Measurements from ENCODE around the gene SLC35F4.

DNA sequence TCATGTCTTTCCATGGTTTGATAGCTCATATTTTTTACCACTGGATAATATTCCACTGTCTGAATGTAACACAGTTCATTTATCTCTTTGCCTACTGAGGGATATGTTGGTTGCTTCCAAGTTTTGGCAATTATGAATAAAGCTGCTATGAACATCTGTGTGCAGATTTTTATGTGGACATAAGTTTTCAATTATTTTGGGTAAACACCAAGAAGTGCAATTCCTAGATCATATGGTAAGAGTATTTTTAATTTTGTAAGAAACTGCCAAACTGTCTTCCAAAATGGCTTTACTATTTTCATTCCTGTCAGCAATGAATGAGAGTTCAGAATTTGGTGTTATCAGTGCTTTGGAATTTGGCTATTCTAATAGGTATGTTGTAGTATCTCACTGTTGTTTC lies 43.7 kb upstream of the SLC35F4 start:
- TF ChIP-seq CTCF (IDR thresholded peaks at IDR 0.05) (no peak), POLR2A (IDR thresholded peaks at IDR 0.05) (no peak)
